Astrocyte (in vitro differentiated cells and primary cell): ENCODE results near the gene MUSK.
"Not testable (repeated sequence)": the region's sequence is repeated elsewhere in the genome, so short reads cannot be mapped to it uniquely, and the experiment has no call there.

Experiments
- EZH2 ChIP-seq: IDR thresholded peaks from 2 replicates; pipeline ENCODE4 v1.6.1; 2012; ENCODE audit warnings: mild to moderate bottlenecking, low read length, inconsistent platforms; ENCODE audit not compliant: insufficient read depth
- TF ChIP-seq, protein P1 (sequence below): IDR thresholded peaks from 2 replicates; pipeline ENCODE4 v1.5.1; 2011; ENCODE audit warnings: low read depth, mild to moderate bottlenecking, inconsistent platforms, low read length, moderate library complexity; ENCODE audit not compliant: insufficient read depth

DNA sequence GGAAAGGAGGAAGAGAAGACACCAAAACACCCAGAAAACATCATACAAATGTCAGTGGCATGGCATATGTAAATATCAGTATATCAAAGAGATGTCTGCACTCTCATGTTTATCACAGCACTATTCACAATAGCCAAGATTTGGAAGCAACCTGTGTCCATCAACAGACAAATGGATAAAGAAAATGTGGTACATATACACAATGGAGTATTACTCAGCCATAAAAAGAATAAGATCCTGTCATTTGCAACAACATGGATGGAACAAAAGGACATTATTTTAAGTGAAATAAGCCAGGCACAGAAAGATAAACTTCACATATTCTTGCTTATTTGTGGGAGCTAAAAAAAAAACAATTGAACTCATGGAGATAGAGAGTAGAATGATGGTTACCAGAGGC is 156.5 kb downstream of the MUSK start:
- TF ChIP-seq, protein P1, sequence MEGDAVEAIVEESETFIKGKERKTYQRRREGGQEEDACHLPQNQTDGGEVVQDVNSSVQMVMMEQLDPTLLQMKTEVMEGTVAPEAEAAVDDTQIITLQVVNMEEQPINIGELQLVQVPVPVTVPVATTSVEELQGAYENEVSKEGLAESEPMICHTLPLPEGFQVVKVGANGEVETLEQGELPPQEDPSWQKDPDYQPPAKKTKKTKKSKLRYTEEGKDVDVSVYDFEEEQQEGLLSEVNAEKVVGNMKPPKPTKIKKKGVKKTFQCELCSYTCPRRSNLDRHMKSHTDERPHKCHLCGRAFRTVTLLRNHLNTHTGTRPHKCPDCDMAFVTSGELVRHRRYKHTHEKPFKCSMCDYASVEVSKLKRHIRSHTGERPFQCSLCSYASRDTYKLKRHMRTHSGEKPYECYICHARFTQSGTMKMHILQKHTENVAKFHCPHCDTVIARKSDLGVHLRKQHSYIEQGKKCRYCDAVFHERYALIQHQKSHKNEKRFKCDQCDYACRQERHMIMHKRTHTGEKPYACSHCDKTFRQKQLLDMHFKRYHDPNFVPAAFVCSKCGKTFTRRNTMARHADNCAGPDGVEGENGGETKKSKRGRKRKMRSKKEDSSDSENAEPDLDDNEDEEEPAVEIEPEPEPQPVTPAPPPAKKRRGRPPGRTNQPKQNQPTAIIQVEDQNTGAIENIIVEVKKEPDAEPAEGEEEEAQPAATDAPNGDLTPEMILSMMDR = not testable (repeated sequence)
- TF ChIP-seq EZH2 = not testable (repeated sequence)
